Heart left ventricle (tissue), 13 donors: Measurements from ENCODE around the gene MAPK7.

ENCODE experiments used
- CTCF ChIP-seq, 12 donors: fragments of 200-600 bp; sonication (generic) in 4 of 12; IDR thresholded peaks; one replicate each; pipeline versions ENCODE4 v1.5.0 to v1.8.0; 2018 to 2022; ENCODE audit warnings: antibody characterized with exemption in 12 of 12, mild to moderate bottlenecking in 5 of 12
- POLR2A ChIP-seq, 2 donors: fragments of 450-650 bp; IDR thresholded peaks; one replicate each; pipeline ENCODE4 v1.6.1; 2017; ENCODE audit warnings: antibody characterized with exemption in 2 of 2, mild to moderate bottlenecking in 2 of 2, moderate library complexity in 2 of 2
- donor health status: ischemic (EF 13 %, LVEDD 7.1; RV severe dilation, severe dysfunction).
- donor health status: DM: no; HTN: yes; CAD: no.
- donor health status: DM: no; HTN: no; CAD: no.
- donor health status: ischemic (EF 25% LVEDD 6.9; RV normal size, moderate dysfunction).
- donor health status: ischemic (EF 25% LVEDD 5.7; RV mildly dilated, moderate dysfunction).
- donor health status: ischemic (EF 35%, LVEDD 5.7; RV mildly dilated, moderate dysfunction).
- donor health status: nonischemic (EF 11% LVEDD 7.7; RV severe dilation, severe dysfunction).
- donor health status: DM: yes; HTN: yes; CAD: no.
- donor health status: PGD.
- donor health status: ischemic (EF 29% LVEDD 5.4; RV normal size, mild dysfunction).
- donor health status: nonischemic (EF 23%, LVEDD 6.1; RV moderate dilation, normal function).

GRCh38 chr17:19365499-19365817 lies 12.8 kb upstream of the MAPK7 start:
- no peak for TF ChIP-seq CTCF (IDR thresholded peaks at IDR 0.05)
- no peak for TF ChIP-seq POLR2A (IDR thresholded peaks at IDR 0.05)
